HG03575 (cell line): ENCODE results near the gene LSR.

Source experiments
- ATAC-seq: cut with Tn5 transposase; IDR thresholded peaks from one replicate; pipeline ENCODE4 v1.9.1; 2021; ENCODE audit not compliant: unreplicated experiment, insufficient number of reproducible peaks, low FRiP score; ENCODE audit errors: extremely low read depth

Gene LSR

DNA sequence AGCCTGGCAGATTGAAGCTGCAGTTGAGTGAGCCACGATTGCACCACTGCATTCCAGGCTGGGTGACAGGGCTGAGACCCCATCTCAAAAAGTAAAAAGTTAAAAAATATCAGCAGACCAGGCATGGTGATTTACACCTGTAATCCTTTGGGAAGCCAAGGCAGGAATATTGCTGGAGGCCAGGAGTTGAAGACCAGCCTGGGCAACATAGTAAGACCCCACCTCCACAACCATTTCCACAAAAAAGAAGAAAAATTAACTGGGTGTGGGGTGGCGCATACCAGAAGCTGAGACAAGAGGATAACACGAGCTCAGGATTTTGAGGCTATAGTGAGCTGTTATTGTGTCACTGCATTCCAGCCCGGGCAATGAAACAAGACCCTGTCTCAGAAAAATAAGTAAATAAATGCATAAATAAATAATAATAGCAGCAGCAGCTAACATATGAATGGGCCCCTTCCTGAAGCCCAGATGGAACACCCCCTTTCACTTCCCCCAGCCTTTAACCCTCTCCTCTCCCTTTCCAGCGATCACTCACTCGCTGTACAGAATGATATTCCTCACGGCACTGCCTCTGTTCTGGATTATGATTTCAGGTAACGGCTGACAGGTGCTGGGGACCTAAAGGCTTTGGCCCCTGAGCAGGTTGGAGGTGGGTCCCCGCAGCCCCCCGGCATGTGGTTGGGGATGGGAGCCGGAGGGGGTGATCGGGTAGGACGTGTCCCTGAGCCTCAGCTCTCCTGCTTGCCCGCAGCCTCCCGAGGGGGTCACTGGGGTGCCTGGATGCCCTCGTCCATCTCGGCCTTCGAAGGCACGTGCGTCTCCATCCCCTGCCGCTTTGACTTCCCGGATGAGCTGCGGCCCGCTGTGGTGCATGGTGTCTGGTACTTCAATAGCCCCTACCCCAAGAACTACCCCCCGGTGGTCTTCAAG, 46.3 kb downstream of the LSR start:
- ATAC-seq: no peak

DNA sequence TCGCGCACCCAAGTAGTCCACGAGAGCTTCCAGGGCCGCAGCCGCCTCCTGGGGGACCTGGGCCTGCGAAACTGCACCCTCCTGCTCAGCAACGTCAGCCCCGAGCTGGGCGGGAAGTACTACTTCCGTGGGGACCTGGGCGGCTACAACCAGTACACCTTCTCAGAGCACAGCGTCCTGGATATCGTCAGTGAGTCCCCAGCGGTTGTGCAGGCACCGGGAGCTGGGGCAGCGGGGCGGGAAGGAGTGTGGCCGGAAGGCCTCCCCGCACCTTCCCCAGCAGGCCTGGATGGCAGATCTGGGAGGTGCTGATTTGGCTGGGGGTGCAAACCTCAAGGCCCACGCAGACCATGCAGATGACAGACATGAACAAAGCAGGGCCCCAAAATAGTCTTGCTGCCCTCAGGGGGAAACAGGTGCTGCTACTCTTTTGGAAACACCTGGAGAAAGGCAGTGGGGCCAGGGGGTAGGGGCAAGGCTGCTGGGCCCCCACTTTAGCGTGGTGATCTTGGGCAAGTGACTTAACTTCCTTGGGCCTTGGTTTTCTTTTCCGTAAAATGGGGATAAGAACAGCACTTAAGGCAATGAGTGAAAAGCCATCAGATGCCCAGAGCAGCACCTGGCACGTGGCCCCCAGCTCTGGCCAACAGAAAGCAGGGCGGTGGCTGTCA, 47.1 kb downstream of the LSR start:
- no peak for ATAC-seq

DNA sequence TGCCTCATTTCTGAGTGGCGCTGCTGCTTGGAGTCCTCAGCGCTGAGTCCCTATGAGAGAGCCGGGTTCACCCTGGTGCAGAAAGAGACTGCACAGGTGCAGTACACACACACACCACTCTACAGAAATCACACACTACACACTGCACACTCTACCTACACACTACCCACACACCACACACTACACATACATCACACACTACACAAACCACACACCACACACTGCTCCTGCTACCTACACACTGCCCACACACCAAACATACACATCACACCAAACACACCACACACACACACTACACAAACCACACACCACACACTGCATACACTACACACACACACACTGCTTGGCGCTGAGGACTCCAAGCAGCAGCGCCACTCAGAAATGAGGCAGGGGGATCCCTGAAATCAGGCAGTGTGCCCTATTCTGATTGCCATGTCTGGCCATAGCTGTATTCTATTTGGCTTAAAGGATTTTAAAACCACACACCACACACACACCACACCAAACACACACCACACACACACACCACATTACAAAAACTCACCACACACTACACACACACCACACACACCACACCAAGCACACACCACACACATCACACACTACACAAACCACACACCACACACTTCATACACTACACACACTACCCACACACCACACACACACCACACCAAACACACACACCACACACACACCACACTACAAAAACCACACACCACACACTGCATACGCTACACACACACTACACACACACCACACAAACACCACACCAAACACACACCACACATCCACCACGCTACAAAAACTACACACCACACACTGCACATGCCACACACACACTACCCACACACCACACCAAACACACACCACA, 48.1 kb downstream of the LSR start:
- no peak for ATAC-seq

DNA sequence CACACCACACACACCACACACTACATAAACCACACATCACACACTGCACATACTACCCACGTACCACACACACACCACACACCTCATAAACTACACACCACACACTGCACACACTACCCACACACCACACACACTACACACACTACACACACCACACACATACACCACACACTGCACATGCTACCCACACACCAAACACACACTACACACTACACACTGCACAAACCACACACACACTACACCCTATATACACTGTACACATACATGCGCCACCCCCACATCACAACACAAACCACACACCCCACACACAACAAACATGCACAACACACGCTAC, 48.7 kb downstream of the LSR start:
- ATAC-seq: no peak

DNA sequence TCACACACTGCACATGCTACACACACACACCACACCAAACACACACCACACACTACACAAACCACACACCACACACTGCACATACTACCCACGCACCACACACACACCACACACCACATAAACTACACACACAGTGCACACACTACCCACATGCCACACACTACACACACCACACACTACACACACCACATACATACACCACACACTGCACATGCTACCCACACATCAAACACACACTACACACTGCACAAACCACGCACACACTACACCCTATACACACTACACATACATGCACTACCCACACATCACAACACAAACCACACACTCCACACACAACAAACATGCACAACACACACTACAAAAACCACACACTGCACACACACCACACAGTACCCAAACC, 49.1 kb downstream of the LSR start:
- ATAC-seq: no peak

DNA sequence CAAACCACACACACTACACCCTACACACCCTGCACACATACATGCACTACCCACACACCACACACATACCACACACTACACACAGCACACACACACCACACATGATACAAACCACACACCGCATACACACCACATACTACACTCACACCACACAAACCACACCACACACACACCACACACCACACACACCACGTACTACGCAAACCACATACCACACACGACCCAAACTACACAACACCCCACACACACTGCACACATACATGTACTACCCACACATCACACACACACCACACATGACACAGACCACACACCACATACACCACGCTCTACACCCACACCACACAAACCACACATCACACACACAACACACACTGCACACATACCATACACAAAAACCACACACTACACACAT, 49.8 kb downstream of the LSR start:
- no peak for ATAC-seq

DNA sequence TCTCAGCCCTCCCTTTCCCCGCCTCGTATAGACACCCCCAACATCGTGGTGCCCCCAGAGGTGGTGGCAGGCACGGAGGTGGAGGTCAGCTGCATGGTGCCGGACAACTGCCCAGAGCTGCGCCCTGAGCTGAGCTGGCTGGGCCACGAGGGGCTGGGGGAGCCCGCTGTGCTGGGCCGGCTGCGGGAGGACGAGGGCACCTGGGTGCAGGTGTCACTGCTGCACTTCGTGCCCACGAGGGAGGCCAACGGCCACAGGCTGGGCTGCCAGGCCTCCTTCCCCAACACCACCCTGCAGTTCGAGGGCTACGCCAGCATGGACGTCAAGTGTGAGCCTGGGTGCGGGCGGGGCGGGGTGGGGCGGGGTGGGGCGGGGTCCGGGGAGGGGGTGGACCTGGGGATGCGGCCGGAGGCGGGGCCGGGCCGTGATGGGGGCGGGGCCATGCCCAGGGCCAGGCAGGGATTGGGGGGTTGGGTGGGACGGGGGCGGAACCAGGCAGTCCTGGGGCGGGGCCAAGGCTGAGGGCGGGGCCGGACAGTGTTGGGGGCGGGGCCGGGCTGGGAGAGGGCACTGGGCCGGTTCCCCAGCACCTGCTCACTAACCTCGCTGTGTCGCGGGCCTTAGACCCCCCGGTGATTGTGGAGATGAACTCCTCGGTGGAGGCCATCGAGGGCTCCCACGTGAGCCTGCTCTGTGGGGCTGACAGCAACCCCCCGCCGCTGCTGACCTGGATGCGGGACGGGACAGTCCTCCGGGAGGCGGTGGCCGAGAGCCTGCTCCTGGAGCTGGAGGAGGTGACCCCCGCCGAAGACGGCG, 50.9 kb downstream of the LSR start:
- no peak for ATAC-seq

DNA sequence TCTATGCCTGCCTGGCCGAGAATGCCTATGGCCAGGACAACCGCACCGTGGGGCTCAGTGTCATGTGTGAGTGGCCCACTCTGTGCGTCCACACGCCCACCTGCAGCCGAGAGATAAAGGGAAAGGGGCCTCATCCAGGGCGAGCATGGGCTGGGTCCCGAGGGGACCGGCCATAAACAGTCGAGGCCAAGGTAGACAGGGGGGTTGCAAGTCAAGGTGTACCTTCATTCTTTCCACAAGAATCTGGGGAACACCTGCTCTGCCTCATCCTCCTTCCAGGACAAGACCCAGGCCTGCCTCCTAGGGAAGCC, 51.5 kb downstream of the LSR start:
- no peak for ATAC-seq

DNA sequence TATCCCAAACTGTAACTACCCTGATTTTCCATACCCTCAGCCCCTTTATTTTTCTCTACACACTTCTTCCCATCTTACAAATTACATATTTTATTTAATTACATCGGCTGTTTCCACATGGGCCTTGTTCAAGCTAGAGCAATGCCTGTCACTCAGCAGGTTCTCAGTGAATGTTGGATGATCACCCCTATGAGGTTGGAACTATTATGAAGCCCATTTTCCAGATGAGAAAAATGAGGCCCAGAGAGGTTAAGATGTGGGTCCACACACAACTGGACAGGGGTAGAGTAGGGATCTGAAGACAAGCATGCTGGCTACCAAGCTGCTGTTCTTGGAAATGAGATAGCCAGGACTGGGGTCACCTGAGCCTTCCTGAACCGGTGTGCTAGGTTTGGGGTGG, 53.2 kb downstream of the LSR start:
- ATAC-seq: no peak

DNA sequence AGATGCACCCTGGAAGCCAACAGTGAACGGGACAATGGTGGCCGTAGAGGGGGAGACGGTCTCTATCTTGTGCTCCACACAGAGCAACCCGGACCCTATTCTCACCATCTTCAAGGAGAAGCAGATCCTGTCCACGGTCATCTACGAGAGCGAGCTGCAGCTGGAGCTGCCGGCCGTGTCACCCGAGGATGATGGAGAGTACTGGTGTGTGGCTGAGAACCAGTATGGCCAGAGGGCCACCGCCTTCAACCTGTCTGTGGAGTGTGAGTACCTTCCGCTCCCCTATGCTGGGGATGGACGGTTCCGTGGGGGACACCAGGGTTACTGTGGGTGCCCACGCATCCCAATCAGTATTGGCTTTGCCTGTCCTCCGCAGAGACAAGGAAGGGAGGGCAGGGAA, 53.6 kb downstream of the LSR start:
- ATAC-seq: no peak

DNA sequence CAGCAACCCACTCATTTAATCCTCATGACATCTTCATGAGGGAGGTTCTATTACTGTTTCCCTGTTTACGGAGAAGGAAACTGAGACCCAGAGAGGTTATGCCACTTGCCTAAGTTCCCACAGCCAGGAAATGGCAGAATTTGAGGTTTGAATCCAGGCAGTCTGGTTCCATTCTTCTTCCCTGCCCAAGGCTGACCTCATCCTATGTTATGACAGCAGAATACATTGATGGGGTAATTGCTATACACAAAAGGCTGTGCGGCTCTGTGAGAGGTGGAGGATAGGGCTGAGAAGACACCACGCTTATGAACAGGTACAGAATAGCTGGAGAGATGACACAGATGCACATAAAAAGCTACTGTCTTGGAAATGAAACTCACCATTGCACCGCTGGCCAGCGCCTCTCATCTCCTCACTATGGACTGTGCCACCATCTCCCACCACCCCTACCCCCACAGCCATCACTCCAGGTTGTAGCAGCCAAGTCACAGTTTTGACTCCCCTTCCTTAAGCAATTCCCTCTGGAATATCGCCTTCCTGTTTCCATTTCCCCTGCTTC, 54.6 kb downstream of the LSR start:
- no peak for ATAC-seq

DNA sequence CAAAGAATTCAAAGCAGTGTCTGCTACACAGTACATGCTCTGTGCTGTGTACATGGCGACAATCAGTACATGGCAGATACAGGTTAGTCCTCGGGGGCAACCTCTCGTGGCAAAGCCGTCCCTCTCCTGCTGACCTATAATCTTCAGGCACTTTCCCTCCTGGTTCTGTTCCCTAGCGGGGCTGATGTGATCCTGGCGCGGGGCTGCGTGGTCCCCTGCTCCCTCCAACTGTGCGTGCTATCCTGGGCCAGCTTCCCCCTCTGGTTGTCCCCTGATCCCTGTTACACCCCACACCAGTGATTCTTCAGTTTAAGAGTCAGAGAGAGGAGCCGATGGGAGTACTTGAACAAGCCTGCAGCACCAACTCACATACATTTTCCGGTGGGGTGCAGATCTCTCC, 55.2 kb downstream of the LSR start:
- ATAC-seq: no peak

DNA sequence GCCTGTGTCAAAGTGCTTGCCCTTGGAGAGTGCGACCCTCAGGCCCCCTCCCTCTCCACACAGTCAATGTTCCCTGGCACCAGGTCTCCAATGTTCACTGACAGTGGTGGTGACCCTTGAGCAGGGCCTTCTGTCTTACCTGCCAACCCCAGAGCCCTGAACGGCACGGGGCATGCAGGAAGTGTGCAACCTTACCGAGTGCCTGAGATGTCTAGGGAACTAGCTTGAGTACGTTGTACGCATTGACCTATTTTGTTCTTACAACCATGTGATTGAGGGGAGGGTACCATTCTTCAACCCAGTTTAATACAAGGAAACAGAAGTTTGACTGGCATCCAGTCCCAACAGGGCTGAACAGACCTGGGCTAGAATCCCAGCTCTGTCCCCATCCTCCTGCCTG, 56.4 kb downstream of the LSR start:
- ATAC-seq: no peak

DNA sequence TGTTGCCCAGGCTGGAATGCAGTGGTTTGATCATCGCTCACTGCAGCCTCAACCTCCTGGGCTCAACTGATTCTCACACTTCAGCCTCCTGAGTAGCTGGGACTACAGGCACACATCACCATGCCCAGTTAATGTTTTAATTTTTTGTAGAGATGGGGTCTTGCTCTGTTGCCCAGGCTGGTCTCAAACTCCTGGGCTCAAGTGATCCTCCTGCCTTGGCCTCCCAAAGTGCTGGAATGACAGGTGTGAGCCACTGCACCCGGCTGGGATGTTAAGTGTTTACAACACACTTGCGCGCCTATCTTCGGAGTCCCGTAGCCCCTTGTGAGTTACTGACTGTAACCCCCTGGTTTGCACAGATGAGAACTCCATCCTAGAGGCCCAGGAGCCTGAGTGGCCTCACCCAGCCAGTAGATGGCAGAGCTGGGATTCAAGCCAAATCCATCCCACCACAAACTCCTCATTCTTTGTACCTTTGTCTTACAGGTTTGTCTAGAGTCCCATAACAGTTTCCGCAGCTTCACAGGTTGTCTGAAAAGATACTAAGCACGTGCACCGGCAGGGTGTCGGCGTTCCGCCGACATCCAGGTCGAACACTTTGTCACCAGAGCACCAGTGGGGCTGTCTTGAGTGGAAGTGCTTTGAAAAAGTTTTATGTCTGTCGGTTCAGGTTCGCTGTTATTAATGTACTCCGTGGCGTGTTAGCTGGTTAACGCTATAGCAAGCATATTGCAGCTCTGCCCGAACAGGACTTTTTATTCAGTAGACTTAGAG, 57.9 kb downstream of the LSR start:
- ATAC-seq: no peak

DNA sequence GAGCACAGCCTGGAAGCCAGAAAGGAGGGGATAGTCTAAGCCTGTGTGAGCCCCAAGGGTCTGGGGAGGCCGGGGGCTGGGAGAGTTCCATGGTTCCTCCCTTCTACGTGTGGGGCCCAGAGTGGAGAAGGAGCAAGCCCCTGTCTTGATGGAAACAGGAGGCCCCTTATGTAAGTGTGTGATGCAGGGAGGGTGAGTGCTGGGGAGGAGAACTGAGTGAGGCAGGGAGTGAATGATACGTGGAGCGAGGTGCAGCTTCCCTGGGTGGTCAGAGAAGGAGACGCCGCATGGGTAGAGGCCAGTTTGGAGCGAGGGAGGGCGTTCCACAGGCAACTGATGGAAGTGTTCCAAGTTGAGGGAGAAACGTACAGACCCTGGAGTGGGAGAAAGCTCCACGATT, 59.1 kb downstream of the LSR start:
- no peak for ATAC-seq

DNA sequence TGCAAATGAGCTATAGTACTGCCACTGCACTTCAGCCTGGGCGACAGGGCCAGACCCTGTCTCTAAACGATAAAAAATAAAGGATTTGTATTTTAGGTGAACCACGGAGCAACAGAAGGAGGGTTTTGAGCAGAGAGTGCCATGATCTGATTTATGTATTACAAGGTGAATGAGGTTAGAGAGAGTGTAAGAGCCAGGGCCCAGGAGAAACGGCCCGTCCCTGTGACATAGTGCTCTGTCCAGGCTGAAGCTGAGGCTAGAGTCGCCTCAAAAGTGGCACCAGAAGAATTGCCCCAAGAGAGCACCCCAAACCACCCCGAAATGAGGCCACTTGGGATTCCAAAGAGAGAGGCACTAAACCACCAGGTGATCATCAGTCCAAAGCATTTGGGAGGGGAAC, 60.1 kb downstream of the LSR start:
- ATAC-seq: no peak

DNA sequence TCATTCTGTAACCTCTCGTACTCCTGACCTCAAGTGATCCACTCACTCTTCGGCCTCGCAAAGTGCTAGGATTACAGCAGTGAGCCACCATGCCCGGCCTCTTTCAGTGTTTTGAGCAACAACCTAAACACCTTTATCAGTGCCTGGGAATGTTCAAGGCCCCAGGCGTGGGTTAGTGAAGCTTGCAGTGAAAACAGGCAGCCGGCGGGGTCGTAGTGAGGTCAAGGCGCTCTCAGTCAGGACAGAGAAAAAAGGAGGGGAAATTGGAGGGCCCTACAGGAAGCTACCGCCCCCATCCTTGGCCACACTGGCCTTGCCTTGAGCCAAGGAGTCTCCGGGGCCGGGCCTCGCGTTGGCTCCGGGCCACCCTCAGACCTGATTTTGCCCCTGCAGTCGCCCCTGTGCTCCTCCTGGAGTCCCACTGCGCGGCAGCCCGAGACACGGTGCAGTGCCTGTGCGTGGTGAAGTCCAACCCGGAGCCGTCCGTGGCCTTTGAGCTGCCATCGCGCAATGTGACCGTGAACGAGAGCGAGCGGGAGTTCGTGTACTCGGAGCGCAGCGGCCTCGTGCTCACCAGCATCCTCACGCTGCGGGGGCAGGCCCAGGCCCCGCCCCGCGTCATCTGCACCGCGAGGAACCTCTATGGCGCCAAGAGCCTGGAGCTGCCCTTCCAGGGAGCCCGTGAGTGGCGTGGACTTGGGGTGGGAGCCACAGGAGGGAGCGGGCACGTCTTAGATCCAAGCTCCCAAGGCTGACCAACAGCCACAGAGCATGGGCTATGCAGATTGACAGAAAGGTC, 60.9 kb downstream of the LSR start:
- no peak for ATAC-seq
